Measurements from ENCODE around the gene GTPBP8. TPM values are rescaled to one million over a fixed set of nuclear protein-coding genes. Genes with fewer than 3 reads are reported as not detected.

The GTPBP8 gene
- total RNA-seq, 1 donor from 2014 or later, result 18.7 TPM

- no peaks in the 10 kb centered on the region for H3K27me3 ChIP-seq (ENCODE audit: control insufficient read depth, insufficient read depth, low read length)
- TF ChIP-seq, protein P1, sequence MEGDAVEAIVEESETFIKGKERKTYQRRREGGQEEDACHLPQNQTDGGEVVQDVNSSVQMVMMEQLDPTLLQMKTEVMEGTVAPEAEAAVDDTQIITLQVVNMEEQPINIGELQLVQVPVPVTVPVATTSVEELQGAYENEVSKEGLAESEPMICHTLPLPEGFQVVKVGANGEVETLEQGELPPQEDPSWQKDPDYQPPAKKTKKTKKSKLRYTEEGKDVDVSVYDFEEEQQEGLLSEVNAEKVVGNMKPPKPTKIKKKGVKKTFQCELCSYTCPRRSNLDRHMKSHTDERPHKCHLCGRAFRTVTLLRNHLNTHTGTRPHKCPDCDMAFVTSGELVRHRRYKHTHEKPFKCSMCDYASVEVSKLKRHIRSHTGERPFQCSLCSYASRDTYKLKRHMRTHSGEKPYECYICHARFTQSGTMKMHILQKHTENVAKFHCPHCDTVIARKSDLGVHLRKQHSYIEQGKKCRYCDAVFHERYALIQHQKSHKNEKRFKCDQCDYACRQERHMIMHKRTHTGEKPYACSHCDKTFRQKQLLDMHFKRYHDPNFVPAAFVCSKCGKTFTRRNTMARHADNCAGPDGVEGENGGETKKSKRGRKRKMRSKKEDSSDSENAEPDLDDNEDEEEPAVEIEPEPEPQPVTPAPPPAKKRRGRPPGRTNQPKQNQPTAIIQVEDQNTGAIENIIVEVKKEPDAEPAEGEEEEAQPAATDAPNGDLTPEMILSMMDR (IDR thresholded peaks at IDR 0.05; ENCODE audit: insufficient read depth, low read length, poor library complexity, severe bottlenecking), result no peak
- H3K36me3 ChIP-seq (ENCODE audit: control insufficient read depth, insufficient read depth, low read length), result no peaks in the 10 kb centered on the region
- H3K4me3 ChIP-seq (ENCODE audit: low read depth, low read length), result no peak overlapping the region
- no peak for DNase-seq (ENCODE audit: low read depth)
These were observed 5.0 kb downstream of the GTPBP8 start for GRCh38 chr3:112995800-112996199.

DNA sequence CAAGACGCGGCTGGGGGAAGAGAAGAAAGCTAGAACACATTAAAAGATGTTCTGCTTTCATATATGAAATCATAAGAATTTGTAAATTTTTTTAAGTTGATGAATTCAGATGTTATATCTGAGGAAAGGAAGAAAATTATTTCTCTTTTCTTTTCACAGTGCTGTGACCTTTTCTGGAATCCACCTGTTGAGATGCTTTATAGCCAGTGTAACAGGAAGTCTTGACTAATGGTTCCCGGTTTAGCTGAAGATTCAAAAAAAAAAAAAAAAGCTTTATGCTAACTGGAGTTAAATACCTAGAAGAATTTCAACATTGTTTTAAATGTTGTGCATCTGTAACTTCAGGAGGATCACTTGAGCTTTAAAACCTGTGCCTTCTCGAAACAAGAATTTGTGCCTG, 9.9 kb downstream of the GTPBP8 start:
- DNase-seq (ENCODE audit: low read depth), result no peak
- Histone ChIP-seq H3K4me3 (ENCODE audit: low read depth, low read length) (no peak overlapping the region), H3K36me3 (ENCODE audit: control insufficient read depth, insufficient read depth, low read length) (peaks cover 2% of the 10 kb centered on the region), H3K27me3 (ENCODE audit: control insufficient read depth, insufficient read depth, low read length) (no peaks in the 10 kb centered on the region)
- TF ChIP-seq, protein P1 (IDR thresholded peaks at IDR 0.05; ENCODE audit: insufficient read depth, low read length, poor library complexity, severe bottlenecking), result no peak

DNA sequence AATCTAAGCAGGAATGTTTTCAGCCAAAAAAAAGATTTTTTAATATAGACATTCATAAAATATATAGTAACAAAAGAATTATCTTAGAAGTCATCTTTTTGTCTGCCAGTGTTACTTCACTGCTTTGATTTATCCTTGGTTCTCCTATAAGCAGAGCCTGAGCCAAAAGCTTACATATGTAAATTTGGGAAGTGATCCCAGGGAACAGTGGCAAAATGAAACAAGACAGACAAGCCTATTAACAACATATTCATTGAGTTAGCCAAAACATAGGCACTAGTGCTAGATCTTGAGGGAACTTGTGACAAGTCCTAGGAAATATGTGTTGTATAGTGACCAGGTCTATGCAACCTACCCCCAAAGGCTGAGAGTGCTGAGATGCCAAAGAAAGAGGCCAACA, 11.3 kb downstream of the GTPBP8 start:
- Histone ChIP-seq H3K4me3 (ENCODE audit: low read depth, low read length) (no peak overlapping the region), H3K27me3 (ENCODE audit: control insufficient read depth, insufficient read depth, low read length) (no peaks in the 10 kb centered on the region), H3K36me3 (ENCODE audit: control insufficient read depth, insufficient read depth, low read length) (peaks cover 2% of the 10 kb centered on the region)
- DNase-seq (ENCODE audit: low read depth), result no peak
- TF ChIP-seq, protein P1 (IDR thresholded peaks at IDR 0.05; ENCODE audit: insufficient read depth, low read length, poor library complexity, severe bottlenecking), result no peak

DNA sequence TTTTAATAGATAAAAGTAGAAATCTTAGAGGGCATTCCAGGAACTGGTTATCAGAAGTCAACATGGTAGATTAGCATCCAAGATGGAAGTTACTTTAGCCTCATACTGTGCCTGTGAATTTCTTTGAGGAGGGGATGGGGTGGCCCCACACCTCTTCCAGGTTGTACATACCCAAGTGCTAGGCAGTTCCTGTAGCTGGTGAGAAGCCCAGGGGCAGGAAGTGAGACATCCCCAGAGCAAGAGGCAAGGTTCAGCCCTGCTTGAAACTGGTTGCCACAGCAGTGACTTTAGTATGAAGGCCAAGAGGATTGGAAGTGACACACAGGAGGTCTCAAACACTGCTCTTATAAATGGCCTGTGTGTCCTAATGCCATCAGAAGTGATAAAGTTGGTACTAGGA, 11.9 kb downstream of the GTPBP8 start:
- DNase-seq (ENCODE audit: low read depth), result no peak
- no peaks in the 10 kb centered on the region for H3K27me3 ChIP-seq (ENCODE audit: control insufficient read depth, insufficient read depth, low read length)
- TF ChIP-seq, protein P1 (IDR thresholded peaks at IDR 0.05; ENCODE audit: insufficient read depth, low read length, poor library complexity, severe bottlenecking), result no peak
- H3K36me3 ChIP-seq (ENCODE audit: control insufficient read depth, insufficient read depth, low read length), result peaks cover 2% of the 10 kb centered on the region
- H3K4me3 ChIP-seq (ENCODE audit: low read depth, low read length), result no peak overlapping the region

GRCh38 chr3:113005611-113006010, 14.8 kb downstream of the GTPBP8 start:
- TF ChIP-seq, protein P1 (IDR thresholded peaks at IDR 0.05; ENCODE audit: insufficient read depth, low read length, poor library complexity, severe bottlenecking), result no peak
- no peak for DNase-seq (ENCODE audit: low read depth)
- no peaks in the 10 kb centered on the region for H3K27me3 ChIP-seq (ENCODE audit: control insufficient read depth, insufficient read depth, low read length)
- peaks cover 2% of the 10 kb centered on the region for H3K36me3 ChIP-seq (ENCODE audit: control insufficient read depth, insufficient read depth, low read length)
- no peak overlapping the region for H3K4me3 ChIP-seq (ENCODE audit: low read depth, low read length)

- Histone ChIP-seq H3K27me3 (ENCODE audit: control insufficient read depth, insufficient read depth, low read length) (no peaks in the 10 kb centered on the region), H3K4me3 (ENCODE audit: low read depth, low read length) (no peak overlapping the region), H3K36me3 (ENCODE audit: control insufficient read depth, insufficient read depth, low read length) (peaks cover 2% of the 10 kb centered on the region)
- TF ChIP-seq, protein P1 (IDR thresholded peaks at IDR 0.05; ENCODE audit: insufficient read depth, low read length, poor library complexity, severe bottlenecking), result no peak
- no peak for DNase-seq (ENCODE audit: low read depth)
These were observed 15.7 kb downstream of the GTPBP8 start for GRCh38 chr3:113006359-113007056.
